ENCODE measurements around the gene NDUFAF8. TPM values are rescaled to one million over a fixed set of nuclear protein-coding genes. Genes with fewer than 3 reads are reported as not detected.

The NDUFAF8 gene
- total RNA-seq, 1 experiment from 2014 or later, result 65.0 TPM

- Mint-ChIP-seq H3K4me1 (ENCODE audit: low read depth, unreplicated experiment) (no peaks in the 10 kb centered on the region), H3K27me3 (ENCODE audit: insufficient read depth, unreplicated experiment) (no peaks in the 10 kb centered on the region), H3K9me3 (ENCODE audit: unreplicated experiment) (no peaks in the 10 kb centered on the region), H3K27ac (ENCODE audit: unreplicated experiment) (no peak overlapping the region), H3K36me3 (ENCODE audit: insufficient read depth, unreplicated experiment) (peaks cover 9% of the 10 kb centered on the region), H3K4me3 (ENCODE audit: unreplicated experiment) (no peak overlapping the region)
- H3K36me3 ChIP-seq (ENCODE audit: control insufficient read depth, insufficient read depth, low read length), result no peaks in the 10 kb centered on the region
- no peak for DNase-seq
- BruUV-seq (replicated peaks), result no TSS peak
- no peaks in the 10 kb centered on the region for H3K9me3 ChIP-seq
- intact Hi-C loops (cut with micrococcal nuclease; ENCODE audit: unreplicated experiment), result no loop called here
- peaks cover 7% of the 10 kb centered on the region for H3K4me1 ChIP-seq
- H3K4me3 ChIP-seq (ENCODE audit: low read depth, low read length), result no peak overlapping the region
- TF ChIP-seq CTCF (IDR thresholded peaks at IDR 0.05; ENCODE audit: insufficient read depth in 1 of 2, low read depth in 1 of 2, low read length in 1 of 2, severe bottlenecking in 1 of 2, unreplicated experiment in 1 of 2), result no peak
- CTCF ChIA-PET, result no interaction called here
- POLR2A ChIA-PET, result interaction anchor here (0.6 kb wide), 1 partner anchor 19 kb away, joined by 3 read pairs; no protein-coding TSS in a partner anchor
- no peaks in the 10 kb centered on the region for H3K27me3 ChIP-seq (replicated peaks; ENCODE audit: control insufficient read depth, insufficient read depth, low read length)
Measured at GRCh38 chr17:81218991-81219390, 20.1 kb upstream of the NDUFAF8 start.

GRCh38 chr17:81219476-81220180, 19.5 kb upstream of the NDUFAF8 start:
- Mint-ChIP-seq H3K4me3 (ENCODE audit: unreplicated experiment) (no peak overlapping the region), H3K36me3 (ENCODE audit: insufficient read depth, unreplicated experiment) (peaks cover 10% of the 10 kb centered on the region), H3K9me3 (ENCODE audit: unreplicated experiment) (no peaks in the 10 kb centered on the region), H3K4me1 (ENCODE audit: low read depth, unreplicated experiment) (no peaks in the 10 kb centered on the region), H3K27ac (ENCODE audit: unreplicated experiment) (no peak overlapping the region), H3K27me3 (ENCODE audit: insufficient read depth, unreplicated experiment) (no peaks in the 10 kb centered on the region)
- Histone ChIP-seq H3K36me3 (ENCODE audit: control insufficient read depth, insufficient read depth, low read length) (no peaks in the 10 kb centered on the region), H3K4me1 (peaks cover 9% of the 10 kb centered on the region), H3K9me3 (no peaks in the 10 kb centered on the region), H3K27me3 (replicated peaks; ENCODE audit: control insufficient read depth, insufficient read depth, low read length) (no peaks in the 10 kb centered on the region), H3K4me3 (ENCODE audit: low read depth, low read length) (no peak overlapping the region)
- TF ChIP-seq CTCF (IDR thresholded peaks at IDR 0.05; ENCODE audit: insufficient read depth in 1 of 2, low read depth in 1 of 2, low read length in 1 of 2, severe bottlenecking in 1 of 2, unreplicated experiment in 1 of 2), result no peak
- BruUV-seq (replicated peaks), result no TSS peak
- DNase-seq, result no peak
- POLR2A ChIA-PET, result no interaction called here
- CTCF ChIA-PET, result no interaction called here
- intact Hi-C loops (cut with micrococcal nuclease; ENCODE audit: unreplicated experiment), result loop anchor here (5.0 kb wide), 1 partner anchor 182 kb away; the partner anchor contains the start of gene BAIAP2

- Mint-ChIP-seq H3K27me3 (ENCODE audit: insufficient read depth, unreplicated experiment) (no peaks in the 10 kb centered on the region), H3K36me3 (ENCODE audit: insufficient read depth, unreplicated experiment) (peaks cover 10% of the 10 kb centered on the region), H3K27ac (ENCODE audit: unreplicated experiment) (no peak overlapping the region), H3K4me3 (ENCODE audit: unreplicated experiment) (peak overlapping the region; percentile 80), H3K4me1 (ENCODE audit: low read depth, unreplicated experiment) (no peaks in the 10 kb centered on the region), H3K9me3 (ENCODE audit: unreplicated experiment) (no peaks in the 10 kb centered on the region)
- ChIA-PET POLR2A (interaction anchor here (0.6 kb wide), 1 partner anchor 233 kb away, joined by 3 read pairs; no protein-coding TSS in a partner anchor), CTCF (no interaction called here)
- H3K4me3 ChIP-seq (ENCODE audit: low read depth, low read length), result no peak overlapping the region; the same call in 1 of the 2 replicates
- no peaks in the 10 kb centered on the region for H3K36me3 ChIP-seq (ENCODE audit: control insufficient read depth, insufficient read depth, low read length)
- no peaks in the 10 kb centered on the region for H3K9me3 ChIP-seq
- TF ChIP-seq CTCF (IDR thresholded peaks at IDR 0.05; ENCODE audit: insufficient read depth in 1 of 2, low read depth in 1 of 2, low read length in 1 of 2, severe bottlenecking in 1 of 2, unreplicated experiment in 1 of 2), result no peak
- no TSS peak for BruUV-seq (replicated peaks)
- no peak for DNase-seq
- peaks cover 9% of the 10 kb centered on the region for H3K4me1 ChIP-seq
- intact Hi-C loops (cut with micrococcal nuclease; ENCODE audit: unreplicated experiment), result loop anchor here (5.0 kb wide), 1 partner anchor 184 kb away; the partner anchor contains the start of gene BAIAP2
- no peaks in the 10 kb centered on the region for H3K27me3 ChIP-seq (replicated peaks; ENCODE audit: control insufficient read depth, insufficient read depth, low read length)
Measured at GRCh38 chr17:81221371-81221841, 17.7 kb upstream of the NDUFAF8 start.
